ENCODE data around the gene TTL.
A peak's percentile ranks its signal among the peaks of the same experiment; 100 is the strongest.

TTL gene

DNA sequence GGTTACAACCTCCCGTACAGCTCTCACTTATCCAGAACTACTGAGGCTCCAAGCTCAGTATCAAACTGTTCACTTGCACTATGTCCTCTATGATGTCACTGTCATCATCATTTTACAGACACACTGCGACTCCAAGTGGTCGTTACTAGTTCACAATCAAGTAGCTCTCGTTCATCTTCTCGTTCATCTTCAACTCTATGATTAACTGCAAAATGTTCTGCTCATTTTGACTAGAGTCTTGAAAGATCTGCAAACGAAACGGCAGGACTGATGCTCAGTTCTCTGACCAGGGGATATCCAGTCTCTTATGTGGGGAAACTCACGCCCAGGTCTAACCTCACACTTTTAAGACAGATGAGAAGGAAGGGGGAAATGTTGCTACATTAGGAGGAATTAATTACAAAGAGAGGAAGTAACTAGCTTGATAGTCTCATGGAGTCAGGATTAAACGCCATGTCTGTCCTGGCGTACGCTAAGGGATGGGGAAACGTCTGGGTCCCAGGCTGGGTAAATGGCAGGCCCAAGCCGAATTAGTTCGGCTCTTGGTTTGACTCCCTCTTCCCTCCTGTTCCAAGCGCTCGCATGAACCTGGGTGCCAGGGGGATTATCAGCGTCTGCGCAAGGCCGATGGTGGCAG lies 101.7 kb downstream of the TTL start:
- no peak for DNase-seq (ENCODE audit: low spot score)

DNA sequence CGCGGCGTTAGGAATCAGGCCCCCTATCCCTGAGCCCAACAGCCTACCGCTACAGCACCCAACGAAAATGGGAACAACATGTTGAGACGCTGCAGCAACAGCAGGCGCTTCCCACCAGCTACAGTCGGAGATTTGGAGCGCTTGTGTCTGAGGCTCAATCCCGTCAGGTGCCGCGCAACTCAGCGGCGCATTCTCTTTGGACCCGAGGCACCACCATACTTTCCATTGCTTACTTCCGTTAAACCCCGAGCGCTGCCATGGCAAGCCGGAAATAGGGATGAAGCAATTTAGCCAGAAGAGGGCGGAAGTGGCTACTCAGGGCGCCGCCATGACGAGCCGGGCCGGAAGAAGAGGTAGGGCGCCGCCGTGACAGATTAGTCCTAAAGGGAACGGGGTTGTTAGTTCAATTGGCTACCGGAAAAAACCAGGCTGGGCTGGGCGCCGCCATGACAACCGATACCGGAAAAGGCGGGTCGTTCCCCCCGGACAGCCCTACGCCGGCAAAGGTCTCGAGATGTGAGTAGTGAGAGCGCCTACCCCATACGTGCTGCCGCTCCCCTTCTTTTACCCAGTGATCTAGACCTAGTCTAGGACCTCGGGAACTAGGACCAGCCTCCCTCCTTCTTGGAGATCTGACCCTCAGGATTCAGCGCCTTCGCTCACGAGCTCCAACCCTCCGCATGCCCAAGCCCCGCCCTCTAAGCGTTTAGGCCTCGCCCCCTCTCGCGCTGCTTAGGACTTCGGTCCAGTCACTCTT lies 102.4 kb downstream of the TTL start, which contains the start of gene CHCHD5:
TSS of gene CHCHD5 (plus strand) at position 476 of the 757 bp plus-strand sequence. CDS start at position 515, 39 bp downstream.
- DNase-seq (ENCODE audit: low spot score) = peak; percentile 94

DNA sequence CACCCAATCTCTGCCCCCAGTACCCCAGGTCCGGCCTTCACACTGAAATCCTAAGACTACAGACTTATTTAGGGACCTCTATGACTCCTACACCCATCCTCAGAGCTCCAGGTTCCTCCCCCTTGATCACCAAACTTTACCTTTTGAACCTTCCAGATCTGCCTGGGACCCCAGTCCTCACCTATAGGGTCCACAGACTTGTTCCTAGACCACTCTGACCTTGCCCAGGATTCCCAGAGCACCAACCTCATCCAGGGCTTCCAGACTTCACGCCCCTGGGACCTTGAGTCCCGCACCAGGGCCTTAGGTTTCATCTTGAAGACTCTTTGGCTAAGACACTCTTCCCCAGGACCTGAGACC lies 102.9 kb downstream of the TTL start:
- DNase-seq (ENCODE audit: low spot score) = no peak

DNA sequence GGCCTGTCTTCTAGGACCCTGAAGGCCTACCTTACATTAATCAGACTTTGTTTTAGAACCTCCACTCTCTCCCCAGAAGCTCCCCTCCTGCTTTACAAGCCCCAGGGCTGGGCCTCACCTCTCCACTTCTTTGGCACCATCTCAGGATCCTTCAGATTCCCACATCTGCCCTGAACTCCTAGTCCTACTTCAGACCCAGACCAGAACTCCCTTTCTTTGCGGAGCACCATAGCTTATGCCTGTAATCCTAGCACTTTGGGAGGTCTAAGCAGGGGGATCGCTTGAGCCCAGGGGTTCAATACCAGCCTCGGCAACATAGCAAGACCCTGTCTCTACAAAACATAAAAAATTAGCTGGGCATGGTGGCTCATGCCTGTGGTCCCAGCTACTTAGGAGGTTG lies 103.4 kb downstream of the TTL start:
- no peak for DNase-seq (ENCODE audit: low spot score)

DNA sequence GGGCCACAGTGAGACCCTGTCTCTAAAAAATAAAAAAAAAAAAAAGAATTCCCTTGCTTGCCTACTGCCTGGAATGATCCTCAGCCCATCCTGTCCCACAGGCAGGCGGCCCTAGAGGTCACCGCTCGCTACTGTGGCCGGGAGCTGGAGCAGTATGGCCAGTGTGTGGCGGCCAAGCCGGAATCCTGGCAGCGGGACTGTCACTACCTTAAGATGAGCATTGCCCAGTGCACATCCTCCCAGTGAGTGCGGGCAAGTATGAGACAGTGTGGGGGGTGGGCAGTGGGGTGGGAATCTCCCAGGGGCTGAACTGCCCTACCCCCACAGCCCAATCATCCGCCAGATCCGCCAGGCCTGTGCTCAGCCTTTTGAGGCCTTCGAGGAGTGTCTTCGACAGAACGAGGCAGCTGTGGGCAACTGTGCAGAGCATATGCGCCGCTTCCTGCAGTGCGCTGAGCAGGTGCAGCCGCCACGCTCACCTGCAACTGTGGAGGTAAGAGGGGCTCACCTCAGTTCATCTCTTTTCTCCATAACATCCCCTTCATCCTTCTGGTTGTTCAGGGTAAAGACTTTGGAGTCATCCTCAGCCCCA lies 104.0 kb downstream of the TTL start:
- no peak for DNase-seq (ENCODE audit: low spot score)

DNA sequence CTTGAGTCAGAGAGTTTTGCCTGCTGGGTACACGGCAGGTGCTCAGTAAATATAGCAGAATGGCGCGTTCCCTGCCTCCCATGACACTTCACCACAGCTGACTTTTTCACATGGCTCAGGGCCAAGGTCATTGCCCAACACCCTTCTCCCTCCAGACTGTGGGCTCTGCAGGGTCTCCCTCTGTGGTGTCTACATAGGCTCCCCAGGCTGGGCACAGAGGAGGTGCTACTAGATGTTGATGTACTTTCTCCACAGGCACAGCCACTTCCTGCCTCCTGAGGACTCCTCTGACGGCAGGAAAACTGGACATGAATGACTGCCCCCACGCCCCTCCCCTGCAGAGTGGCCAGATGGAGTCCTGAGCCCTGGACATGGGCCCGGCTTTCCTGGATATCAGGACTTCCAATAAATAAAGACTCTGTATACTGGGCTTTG lies 106.7 kb downstream of the TTL start:
- DNase-seq (ENCODE audit: low spot score) = no peak
